Measurements from ENCODE around the gene INPPL1. TPM values are rescaled to one million over a fixed set of nuclear protein-coding genes. Genes with fewer than 3 reads are reported as not detected.

INPPL1 gene
- total RNA-seq, 2 experiments from 2014 or later = 103 to 195 TPM

DNA sequence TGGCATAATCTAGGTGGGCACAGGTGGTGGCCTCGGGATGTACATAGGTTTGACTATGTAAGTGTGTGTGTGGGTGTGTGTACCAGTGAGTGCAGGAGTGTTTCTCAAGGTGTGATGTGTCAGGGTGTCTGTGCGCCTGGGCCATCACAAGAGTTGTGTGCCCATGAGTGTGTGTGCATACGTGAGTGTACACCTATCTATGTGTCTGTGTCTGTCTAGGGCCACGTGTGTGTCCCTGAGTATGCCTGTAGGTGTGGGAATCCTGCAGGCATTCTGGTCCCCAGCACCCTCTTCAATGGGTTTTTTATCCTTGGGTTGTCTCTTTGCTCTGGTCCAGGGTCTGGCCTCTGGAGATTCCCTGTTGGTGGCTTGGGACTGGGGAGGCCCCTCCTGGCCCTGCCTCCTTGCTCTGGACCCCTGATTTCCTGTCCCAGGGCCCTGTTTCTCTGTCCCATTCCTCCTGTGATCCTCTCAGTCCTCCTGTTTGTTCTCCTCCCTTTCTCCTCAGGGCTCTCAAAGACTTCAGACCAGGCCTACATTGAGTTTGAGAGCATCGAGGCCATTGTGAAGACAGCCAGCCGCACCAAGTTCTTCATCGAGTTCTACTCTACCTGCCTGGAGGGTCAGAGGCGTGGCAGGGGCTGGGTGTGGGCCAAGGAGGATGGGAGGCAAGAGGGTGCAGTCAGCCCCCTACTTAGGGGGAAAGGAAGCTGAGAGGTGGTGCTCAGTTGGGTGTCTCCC is 9.4 kb downstream of the INPPL1 start:
- H3K4me2 ChIP-seq (ENCODE audit: low read length) = no peak overlapping the region
- no peaks in the 10 kb centered on the region for H3K9me2 ChIP-seq (ENCODE audit: insufficient read depth, low read length)
- no peak overlapping the region for H2AFZ ChIP-seq (ENCODE audit: low read length)
- ChIA-PET CTCF (ENCODE audit: unreplicated experiment) (no interaction called here), POLR2A (no interaction called here)
- H3K9me3 ChIP-seq (ENCODE audit: low read length) = no peaks in the 10 kb centered on the region
- no peak overlapping the region for H3K4me3 ChIP-seq (ENCODE audit: low read depth, low read length, poor library complexity, severe bottlenecking)
- no peaks in the 10 kb centered on the region for H3K79me2 ChIP-seq (ENCODE audit: insufficient read depth, low read depth, low read length)
- TF ChIP-seq, protein P1, sequence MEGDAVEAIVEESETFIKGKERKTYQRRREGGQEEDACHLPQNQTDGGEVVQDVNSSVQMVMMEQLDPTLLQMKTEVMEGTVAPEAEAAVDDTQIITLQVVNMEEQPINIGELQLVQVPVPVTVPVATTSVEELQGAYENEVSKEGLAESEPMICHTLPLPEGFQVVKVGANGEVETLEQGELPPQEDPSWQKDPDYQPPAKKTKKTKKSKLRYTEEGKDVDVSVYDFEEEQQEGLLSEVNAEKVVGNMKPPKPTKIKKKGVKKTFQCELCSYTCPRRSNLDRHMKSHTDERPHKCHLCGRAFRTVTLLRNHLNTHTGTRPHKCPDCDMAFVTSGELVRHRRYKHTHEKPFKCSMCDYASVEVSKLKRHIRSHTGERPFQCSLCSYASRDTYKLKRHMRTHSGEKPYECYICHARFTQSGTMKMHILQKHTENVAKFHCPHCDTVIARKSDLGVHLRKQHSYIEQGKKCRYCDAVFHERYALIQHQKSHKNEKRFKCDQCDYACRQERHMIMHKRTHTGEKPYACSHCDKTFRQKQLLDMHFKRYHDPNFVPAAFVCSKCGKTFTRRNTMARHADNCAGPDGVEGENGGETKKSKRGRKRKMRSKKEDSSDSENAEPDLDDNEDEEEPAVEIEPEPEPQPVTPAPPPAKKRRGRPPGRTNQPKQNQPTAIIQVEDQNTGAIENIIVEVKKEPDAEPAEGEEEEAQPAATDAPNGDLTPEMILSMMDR (conservative IDR thresholded peaks at IDR 0.05; ENCODE audit: low read length) = no peak
- no peak for TF ChIP-seq EZH2phosphoT487 (IDR thresholded peaks at IDR 0.05; ENCODE audit: borderline replicate concordance, low read depth, low read length)
- H4K20me1 ChIP-seq (ENCODE audit: insufficient read depth, low read length) = no peaks in the 10 kb centered on the region
- intact Hi-C loops (cut with micrococcal nuclease; ENCODE audit: unreplicated experiment) = no loop called here
- H3K36me3 ChIP-seq (ENCODE audit: insufficient read depth, low read length) = peaks cover 95% of the 10 kb centered on the region
- no peak for DNase-seq (ENCODE audit: low spot score)
- no TSS peak for BruUV-seq (replicated peaks)
- no peak overlapping the region for H3K27ac ChIP-seq (ENCODE audit: low read depth, low read length, poor library complexity, severe bottlenecking)
- H3K4me1 ChIP-seq (ENCODE audit: insufficient read depth, low read length, poor library complexity, severe bottlenecking) = no peaks in the 10 kb centered on the region

DNA sequence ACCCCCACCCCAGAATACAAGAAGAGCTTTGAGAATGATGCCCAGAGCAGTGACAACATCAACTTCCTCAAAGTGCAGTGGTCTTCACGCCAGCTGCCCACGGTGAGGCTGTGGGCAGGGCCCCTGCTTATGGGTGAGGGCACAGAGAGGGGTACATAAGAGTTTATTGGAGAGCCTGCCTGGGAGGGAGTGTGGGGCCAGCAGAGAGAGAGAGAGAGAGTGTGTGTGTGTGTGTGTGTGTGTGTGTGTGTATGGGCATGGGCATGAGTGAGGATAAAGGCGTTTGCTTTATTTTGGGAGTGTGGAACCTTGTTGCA is 9.9 kb downstream of the INPPL1 start:
- no TSS peak for BruUV-seq (replicated peaks)
- TF ChIP-seq, protein P1 (conservative IDR thresholded peaks at IDR 0.05; ENCODE audit: low read length) = no peak
- no peak for TF ChIP-seq EZH2phosphoT487 (IDR thresholded peaks at IDR 0.05; ENCODE audit: borderline replicate concordance, low read depth, low read length)
- no peak overlapping the region for H2AFZ ChIP-seq (ENCODE audit: low read length)
- peaks cover 90% of the 10 kb centered on the region for H3K36me3 ChIP-seq (ENCODE audit: insufficient read depth, low read length)
- intact Hi-C loops (cut with micrococcal nuclease; ENCODE audit: unreplicated experiment) = no loop called here
- H3K9me2 ChIP-seq (ENCODE audit: insufficient read depth, low read length) = no peaks in the 10 kb centered on the region
- POLR2A ChIA-PET = no interaction called here
- no peaks in the 10 kb centered on the region for H4K20me1 ChIP-seq (ENCODE audit: insufficient read depth, low read length)
- no peaks in the 10 kb centered on the region for H3K4me1 ChIP-seq (ENCODE audit: insufficient read depth, low read length, poor library complexity, severe bottlenecking)
- no peak overlapping the region for H3K4me3 ChIP-seq (ENCODE audit: low read depth, low read length, poor library complexity, severe bottlenecking)
- CTCF ChIA-PET (ENCODE audit: unreplicated experiment) = interaction anchor here (0.7 kb wide), 1 partner anchor 18 kb away, joined by 3 read pairs; the partner anchor contains the start of gene FOLR2
- no peak overlapping the region for H3K27ac ChIP-seq (ENCODE audit: low read depth, low read length, poor library complexity, severe bottlenecking)
- H3K4me2 ChIP-seq (ENCODE audit: low read length) = no peak overlapping the region
- no peaks in the 10 kb centered on the region for H3K9me3 ChIP-seq (ENCODE audit: low read length)
- DNase-seq (ENCODE audit: low spot score) = no peak
- no peaks in the 10 kb centered on the region for H3K79me2 ChIP-seq (ENCODE audit: insufficient read depth, low read depth, low read length)

GRCh38 chr11:72234920-72235319 is 10.4 kb downstream of the INPPL1 start:
- no peak overlapping the region for H3K4me3 ChIP-seq (ENCODE audit: low read depth, low read length, poor library complexity, severe bottlenecking)
- H3K27ac ChIP-seq (ENCODE audit: low read depth, low read length, poor library complexity, severe bottlenecking) = no peak overlapping the region
- no peak for DNase-seq (ENCODE audit: low spot score)
- peaks cover 85% of the 10 kb centered on the region for H3K36me3 ChIP-seq (ENCODE audit: insufficient read depth, low read length)
- H3K9me2 ChIP-seq (ENCODE audit: insufficient read depth, low read length) = no peaks in the 10 kb centered on the region
- no peaks in the 10 kb centered on the region for H3K79me2 ChIP-seq (ENCODE audit: insufficient read depth, low read depth, low read length)
- no TSS peak for BruUV-seq (replicated peaks)
- no peak overlapping the region for H2AFZ ChIP-seq (ENCODE audit: low read length)
- ChIA-PET POLR2A (no interaction called here), CTCF (ENCODE audit: unreplicated experiment) (interaction anchor here (0.7 kb wide), 1 partner anchor 18 kb away, joined by 3 read pairs; the partner anchor contains the start of gene FOLR2)
- TF ChIP-seq, protein P1 (conservative IDR thresholded peaks at IDR 0.05; ENCODE audit: low read length) = no peak
- no peak for TF ChIP-seq EZH2phosphoT487 (IDR thresholded peaks at IDR 0.05; ENCODE audit: borderline replicate concordance, low read depth, low read length)
- H3K4me2 ChIP-seq (ENCODE audit: low read length) = no peak overlapping the region
- no peaks in the 10 kb centered on the region for H3K9me3 ChIP-seq (ENCODE audit: low read length)
- intact Hi-C loops (cut with micrococcal nuclease; ENCODE audit: unreplicated experiment) = loop anchor here (5.0 kb wide), 1 partner anchor 197 kb away; the partner anchor contains the start of gene CLPB
- no peaks in the 10 kb centered on the region for H4K20me1 ChIP-seq (ENCODE audit: insufficient read depth, low read length)
- no peaks in the 10 kb centered on the region for H3K4me1 ChIP-seq (ENCODE audit: insufficient read depth, low read length, poor library complexity, severe bottlenecking)
